Measurements from ENCODE around the gene EIF4E. TPM values are rescaled to one million over a fixed set of nuclear protein-coding genes. Genes with fewer than 3 reads are reported as not detected.
A peak's percentile ranks its signal among the peaks of the same experiment; 100 is the strongest.
"Not testable (repeated sequence)": the region's sequence is repeated elsewhere in the genome, so short reads cannot be mapped to it uniquely, and the experiment has no call there.

Gene EIF4E
- total RNA-seq, 1 experiment from 2014 or later, result 179 TPM

- TF ChIP-seq EZH2 (IDR thresholded peaks at IDR 0.05; ENCODE audit: borderline replicate concordance, low read depth, low read length, poor library complexity, severe bottlenecking), result no peak
- TF ChIP-seq, protein P1, sequence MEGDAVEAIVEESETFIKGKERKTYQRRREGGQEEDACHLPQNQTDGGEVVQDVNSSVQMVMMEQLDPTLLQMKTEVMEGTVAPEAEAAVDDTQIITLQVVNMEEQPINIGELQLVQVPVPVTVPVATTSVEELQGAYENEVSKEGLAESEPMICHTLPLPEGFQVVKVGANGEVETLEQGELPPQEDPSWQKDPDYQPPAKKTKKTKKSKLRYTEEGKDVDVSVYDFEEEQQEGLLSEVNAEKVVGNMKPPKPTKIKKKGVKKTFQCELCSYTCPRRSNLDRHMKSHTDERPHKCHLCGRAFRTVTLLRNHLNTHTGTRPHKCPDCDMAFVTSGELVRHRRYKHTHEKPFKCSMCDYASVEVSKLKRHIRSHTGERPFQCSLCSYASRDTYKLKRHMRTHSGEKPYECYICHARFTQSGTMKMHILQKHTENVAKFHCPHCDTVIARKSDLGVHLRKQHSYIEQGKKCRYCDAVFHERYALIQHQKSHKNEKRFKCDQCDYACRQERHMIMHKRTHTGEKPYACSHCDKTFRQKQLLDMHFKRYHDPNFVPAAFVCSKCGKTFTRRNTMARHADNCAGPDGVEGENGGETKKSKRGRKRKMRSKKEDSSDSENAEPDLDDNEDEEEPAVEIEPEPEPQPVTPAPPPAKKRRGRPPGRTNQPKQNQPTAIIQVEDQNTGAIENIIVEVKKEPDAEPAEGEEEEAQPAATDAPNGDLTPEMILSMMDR (conservative IDR thresholded peaks at IDR 0.05; ENCODE audit: low read depth, low read length), result no peak
- Histone ChIP-seq H3K36me3 (ENCODE audit: insufficient read depth, low read length, poor library complexity, severe bottlenecking) (peaks cover 11% of the 10 kb centered on the region), H3K27me3 (replicated peaks; ENCODE audit: insufficient read depth, low read depth, low read length, poor library complexity) (no peaks in the 10 kb centered on the region), H3K4me3 (ENCODE audit: low read depth, low read length, poor library complexity, severe bottlenecking) (peak overlapping the region; percentile 91), H3K27ac (ENCODE audit: low read depth, low read length, poor library complexity, severe bottlenecking) (peak overlapping the region; percentile 92), H3K9me3 (ENCODE audit: low read depth, low read length, poor library complexity, severe bottlenecking) (peaks cover 6% of the 10 kb centered on the region), H3K4me1 (ENCODE audit: insufficient read depth, low read length, poor library complexity, severe bottlenecking) (peaks cover 7% of the 10 kb centered on the region)
- intact Hi-C loops (cut with micrococcal nuclease; ENCODE audit: unreplicated experiment), result loop anchor here (2.0 to 10.0 kb wide), 4 partner anchors 65 to 465 kb away; partner anchors contain the start of genes METAP1 and TSPAN5
- no peak for DNase-seq (ENCODE audit: low spot score)
- CTCF ChIA-PET, result interaction anchor here (0.7 kb wide), 4 partner anchors 8 to 836 kb away, joined by 4 to 14 read pairs (median 11); no protein-coding TSS in a partner anchor
- POLR2A ChIA-PET (ENCODE audit: low non-redundant PET), result no interaction called here
- BruUV-seq (replicated peaks), result TSS peak; percentile 77
These were observed 671 bp upstream of the EIF4E start for GRCh38 chr4:98929341-98930267.

- no peak for TF ChIP-seq EZH2 (IDR thresholded peaks at IDR 0.05; ENCODE audit: borderline replicate concordance, low read depth, low read length, poor library complexity, severe bottlenecking)
- TF ChIP-seq, protein P1 (conservative IDR thresholded peaks at IDR 0.05; ENCODE audit: low read depth, low read length), result no peak
- Histone ChIP-seq H3K4me1 (ENCODE audit: insufficient read depth, low read length, poor library complexity, severe bottlenecking) (peaks cover 7% of the 10 kb centered on the region), H3K36me3 (ENCODE audit: insufficient read depth, low read length, poor library complexity, severe bottlenecking) (peaks cover 11% of the 10 kb centered on the region), H3K27me3 (replicated peaks; ENCODE audit: insufficient read depth, low read depth, low read length, poor library complexity) (no peaks in the 10 kb centered on the region), H3K9me3 (ENCODE audit: low read depth, low read length, poor library complexity, severe bottlenecking) (peaks cover 6% of the 10 kb centered on the region), H3K27ac (ENCODE audit: low read depth, low read length, poor library complexity, severe bottlenecking) (peak overlapping the region; percentile 92), H3K4me3 (ENCODE audit: low read depth, low read length, poor library complexity, severe bottlenecking) (peak overlapping the region; percentile 91)
- POLR2A ChIA-PET (ENCODE audit: low non-redundant PET), result no interaction called here
- intact Hi-C loops (cut with micrococcal nuclease; ENCODE audit: unreplicated experiment), result loop anchor here (2.0 to 10.0 kb wide), 4 partner anchors 67 to 463 kb away; partner anchors contain the start of genes METAP1 and TSPAN5
- CTCF ChIA-PET, result no interaction called here
- DNase-seq (ENCODE audit: low spot score), result peak; percentile 91
- BruUV-seq (replicated peaks), result no TSS peak
These were observed 815 bp downstream of the EIF4E start for GRCh38 chr4:98928131-98928504.

GRCh38 chr4:98926257-98926656 is 2.7 kb downstream of the EIF4E start:
- H3K4me3 ChIP-seq (ENCODE audit: low read depth, low read length, poor library complexity, severe bottlenecking); H3K9me3 ChIP-seq (ENCODE audit: low read depth, low read length, poor library complexity, severe bottlenecking); DNase-seq (ENCODE audit: low spot score); BruUV-seq (replicated peaks); POLR2A ChIA-PET (ENCODE audit: low non-redundant PET); H3K27me3 ChIP-seq (replicated peaks; ENCODE audit: insufficient read depth, low read depth, low read length, poor library complexity); H3K27ac ChIP-seq (ENCODE audit: low read depth, low read length, poor library complexity, severe bottlenecking); CTCF ChIA-PET: not testable (repeated sequence)
- intact Hi-C loops (cut with micrococcal nuclease; ENCODE audit: unreplicated experiment), result loop anchor here (5.0 to 10.0 kb wide), 3 partner anchors 179 to 461 kb away; partner anchors contain the start of gene TSPAN5
- Histone ChIP-seq H3K4me1 (ENCODE audit: insufficient read depth, low read length, poor library complexity, severe bottlenecking) (peaks cover 14% of the 10 kb centered on the region), H3K36me3 (ENCODE audit: insufficient read depth, low read length, poor library complexity, severe bottlenecking) (peaks cover 19% of the 10 kb centered on the region)
